ENCODE data around the gene ANXA11. TPM values are rescaled to one million over a fixed set of nuclear protein-coding genes. Genes with fewer than 3 reads are reported as not detected.
"Not testable (repeated sequence)": the region's sequence is repeated elsewhere in the genome, so short reads cannot be mapped to it uniquely, and the experiment has no call there.

The ANXA11 gene
- total and polyA plus RNA-seq, 2 experiments from 2014 or later = 80.2 to 112 TPM

GRCh38 chr10:80242341-80242740 lies 37.0 kb upstream of the ANXA11 start:
- DNase-seq (ENCODE audit: low read depth in 1 of 2, low spot score in 1 of 2); H3K4me3 ChIP-seq; H3K36me3 ChIP-seq: not testable (repeated sequence)

GRCh38 chr10:80236457-80236856 lies 31.1 kb upstream of the ANXA11 start:
- H3K4me3 ChIP-seq; H3K9me3 ChIP-seq (ENCODE audit: low read depth); H3K27me3 ChIP-seq; H3K36me3 ChIP-seq; DNase-seq (ENCODE audit: low read depth in 1 of 2, low spot score in 1 of 2); H3K27ac ChIP-seq; H3K4me1 ChIP-seq (ENCODE audit: low read depth): not testable (repeated sequence)

More at GRCh38 chr10:80242341-80242740, 37.0 kb upstream of the ANXA11 start:
- not testable (repeated sequence) for H3K4me1 ChIP-seq (ENCODE audit: low read depth); H3K27me3 ChIP-seq; H3K9me3 ChIP-seq (ENCODE audit: low read depth); H3K27ac ChIP-seq

DNA sequence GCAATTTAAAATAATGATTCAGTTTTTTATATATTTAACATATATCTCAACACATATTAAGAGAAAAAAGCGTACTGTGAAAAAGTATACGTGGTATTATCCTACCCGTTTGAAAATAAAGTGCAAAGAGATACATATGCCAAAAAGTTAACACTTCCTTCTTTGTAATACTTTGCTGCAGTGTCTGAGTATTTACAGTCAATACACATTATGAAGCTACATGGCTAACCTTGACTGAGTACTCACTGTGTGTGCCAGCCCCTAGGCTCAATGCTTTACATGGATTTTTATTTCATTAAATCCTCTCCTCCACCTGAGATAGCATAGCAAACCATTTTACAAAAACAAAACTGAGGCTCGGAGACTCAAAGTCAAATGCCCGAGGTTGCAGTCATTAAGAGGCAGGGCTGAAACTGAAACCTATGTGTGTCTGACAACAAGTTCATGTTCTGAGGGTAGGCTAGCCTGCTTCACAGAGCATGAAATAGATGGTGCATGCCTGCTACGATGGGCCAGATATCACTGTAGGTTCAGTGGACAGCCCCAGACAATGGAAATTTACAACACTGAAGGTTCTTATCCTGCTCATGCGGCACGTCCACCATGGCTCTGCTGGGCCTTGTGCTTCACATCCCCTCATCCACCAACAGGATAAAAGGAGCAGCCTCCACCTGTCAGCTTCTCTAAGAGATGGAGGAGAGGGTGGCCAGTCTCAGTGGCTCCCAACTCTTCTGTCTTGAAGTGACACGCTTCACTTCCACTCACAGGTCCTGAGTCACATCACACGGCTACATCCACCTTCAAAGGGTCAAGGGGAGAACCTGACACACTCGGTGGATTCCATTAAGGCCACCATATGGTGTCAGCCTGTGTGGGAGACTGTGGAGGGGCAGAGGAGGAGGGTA lies 29.2 kb upstream of the ANXA11 start:
- H3K9me3 ChIP-seq (ENCODE audit: low read depth); DNase-seq (ENCODE audit: low read depth in 1 of 2, low spot score in 1 of 2): not testable (repeated sequence)

GRCh38 chr10:80233871-80234270 lies 28.5 kb upstream of the ANXA11 start:
- not testable (repeated sequence) for H3K4me3 ChIP-seq, H3K27me3 ChIP-seq

More for the DNA sequence above, 29.2 kb upstream of the ANXA11 start:
- H3K36me3 ChIP-seq; H3K27me3 ChIP-seq; H3K4me3 ChIP-seq; H3K27ac ChIP-seq; H3K4me1 ChIP-seq (ENCODE audit: low read depth): not testable (repeated sequence)

GRCh38 chr10:80226723-80227122 lies 21.4 kb upstream of the ANXA11 start:
- H3K36me3 ChIP-seq; H3K4me3 ChIP-seq; H3K27me3 ChIP-seq; H3K9me3 ChIP-seq (ENCODE audit: low read depth); H3K27ac ChIP-seq; H3K4me1 ChIP-seq (ENCODE audit: low read depth): not testable (repeated sequence)
- peak in 1 of 2 donors; percentile 30 for DNase-seq (ENCODE audit: low read depth in 1 of 2, low spot score in 1 of 2)

More at GRCh38 chr10:80233871-80234270, 28.5 kb upstream of the ANXA11 start:
- DNase-seq (ENCODE audit: low read depth in 1 of 2, low spot score in 1 of 2); H3K27ac ChIP-seq; H3K4me1 ChIP-seq (ENCODE audit: low read depth); H3K36me3 ChIP-seq; H3K9me3 ChIP-seq (ENCODE audit: low read depth): not testable (repeated sequence)

GRCh38 chr10:80223031-80223419 lies 17.7 kb upstream of the ANXA11 start:
- not testable (repeated sequence) for H3K9me3 ChIP-seq (ENCODE audit: low read depth); H3K4me3 ChIP-seq; H3K4me1 ChIP-seq (ENCODE audit: low read depth); H3K27me3 ChIP-seq; H3K36me3 ChIP-seq; DNase-seq (ENCODE audit: low read depth in 1 of 2, low spot score in 1 of 2); H3K27ac ChIP-seq

- not testable (repeated sequence) for H3K9me3 ChIP-seq (ENCODE audit: low read depth); H3K4me3 ChIP-seq; H3K27ac ChIP-seq; H3K36me3 ChIP-seq; H3K4me1 ChIP-seq (ENCODE audit: low read depth); H3K27me3 ChIP-seq; DNase-seq (ENCODE audit: low read depth in 1 of 2, low spot score in 1 of 2)
These were observed 13.5 kb upstream of the ANXA11 start for GRCh38 chr10:80218878-80219277.

- DNase-seq (ENCODE audit: low read depth in 1 of 2, low spot score in 1 of 2); H3K9me3 ChIP-seq (ENCODE audit: low read depth); H3K36me3 ChIP-seq; H3K27me3 ChIP-seq; H3K4me3 ChIP-seq; H3K27ac ChIP-seq; H3K4me1 ChIP-seq (ENCODE audit: low read depth): not testable (repeated sequence)
These were observed 9.1 kb upstream of the ANXA11 start for GRCh38 chr10:80214368-80214982.

- not testable (repeated sequence) for H3K4me1 ChIP-seq (ENCODE audit: low read depth); H3K9me3 ChIP-seq (ENCODE audit: low read depth); DNase-seq (ENCODE audit: low read depth in 1 of 2, low spot score in 1 of 2); H3K4me3 ChIP-seq; H3K36me3 ChIP-seq; H3K27ac ChIP-seq; H3K27me3 ChIP-seq
These were observed 7.3 kb upstream of the ANXA11 start for GRCh38 chr10:80212535-80213115.

DNA sequence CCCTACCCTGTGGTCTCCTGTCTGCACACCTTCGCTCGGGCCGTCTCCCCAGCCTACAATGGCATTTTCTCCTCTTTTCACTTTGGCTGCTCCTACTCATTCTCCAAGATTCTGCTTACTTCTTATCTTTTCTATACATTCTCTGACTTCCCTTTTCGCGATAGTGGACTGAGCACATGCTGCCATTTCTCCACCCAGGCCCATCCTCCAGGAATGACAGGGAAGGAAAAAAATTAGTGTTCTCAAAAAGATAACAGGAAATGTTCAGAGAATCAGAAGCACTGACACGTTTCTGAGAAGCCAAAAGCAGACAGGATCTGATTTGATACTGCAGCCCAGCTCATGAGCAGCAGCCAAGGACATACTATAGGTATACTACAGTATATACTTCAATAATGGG lies 6.4 kb upstream of the ANXA11 start:
- no peaks in the 10 kb centered on the region for H3K36me3 ChIP-seq
- DNase-seq (ENCODE audit: low read depth in 1 of 2, low spot score in 1 of 2) = no peak
- no peak for TF ChIP-seq CTCF (IDR thresholded peaks at IDR 0.05; ENCODE audit: low read depth, low read length)
- no peaks in the 10 kb centered on the region for H3K4me1 ChIP-seq (ENCODE audit: low read depth)
- no peak overlapping the region for H3K4me3 ChIP-seq
- H3K9me3 ChIP-seq (ENCODE audit: low read depth) = no peaks in the 10 kb centered on the region
- no peak overlapping the region for H3K27ac ChIP-seq
- H3K27me3 ChIP-seq = no peaks in the 10 kb centered on the region
